ENCODE results near the gene PTPRT.
"Not testable (repeated sequence)": the region's sequence is repeated elsewhere in the genome, so short reads cannot be mapped to it uniquely, and the experiment has no call there.

Gene PTPRT

DNA sequence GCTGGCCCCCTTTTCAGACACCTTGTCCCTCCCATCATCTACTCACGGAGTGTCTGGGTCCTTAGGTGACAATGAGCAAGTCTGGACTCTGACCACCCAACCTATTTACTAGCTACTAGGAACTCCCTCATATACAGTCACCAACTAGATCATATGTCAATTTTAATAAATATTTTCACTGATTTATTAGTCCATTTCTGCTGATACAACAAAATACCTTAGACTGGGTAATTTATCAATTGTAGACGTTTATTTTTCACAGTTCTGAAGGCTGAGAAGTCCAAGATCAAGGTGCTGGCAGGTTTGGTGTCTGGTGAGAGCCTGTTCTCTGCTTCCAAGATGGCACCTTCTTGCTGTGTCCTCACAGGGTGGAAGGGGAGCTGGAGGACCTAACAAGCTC, 229.7 kb downstream of the PTPRT start:
- no peak for DNase-seq

DNA sequence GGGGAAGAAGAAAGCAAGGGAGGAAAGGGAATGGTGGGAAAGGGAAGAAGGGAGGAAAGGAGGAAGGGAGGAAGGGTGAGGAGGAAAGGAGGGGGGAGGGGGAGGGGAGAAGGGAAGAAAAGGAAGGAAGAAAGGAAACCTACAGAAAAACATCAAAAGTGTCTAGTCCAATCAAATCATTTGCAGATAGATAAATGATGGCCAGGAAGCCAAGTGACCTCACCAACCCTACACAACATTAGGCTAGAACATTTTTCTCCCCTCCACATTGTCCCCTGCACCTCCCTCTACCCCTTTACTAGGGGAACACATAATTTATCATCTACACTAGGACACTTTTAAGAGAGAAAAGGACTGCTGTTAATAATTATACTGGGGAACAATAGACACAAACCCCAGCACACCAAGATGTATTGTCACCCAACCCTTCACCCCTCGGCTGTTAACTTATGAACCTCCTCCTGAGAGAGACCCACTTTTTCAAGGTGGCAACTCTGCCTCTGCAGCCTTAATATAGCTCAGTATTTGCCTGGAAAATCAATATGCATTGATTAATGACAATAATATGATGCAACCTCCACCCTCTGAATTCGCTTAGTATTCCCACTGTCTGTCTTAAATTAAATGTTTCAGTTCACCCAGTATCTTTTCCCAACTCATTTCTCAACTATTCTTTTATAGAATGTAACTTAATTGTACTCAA, 231.2 kb downstream of the PTPRT start:
- no peak for DNase-seq

DNA sequence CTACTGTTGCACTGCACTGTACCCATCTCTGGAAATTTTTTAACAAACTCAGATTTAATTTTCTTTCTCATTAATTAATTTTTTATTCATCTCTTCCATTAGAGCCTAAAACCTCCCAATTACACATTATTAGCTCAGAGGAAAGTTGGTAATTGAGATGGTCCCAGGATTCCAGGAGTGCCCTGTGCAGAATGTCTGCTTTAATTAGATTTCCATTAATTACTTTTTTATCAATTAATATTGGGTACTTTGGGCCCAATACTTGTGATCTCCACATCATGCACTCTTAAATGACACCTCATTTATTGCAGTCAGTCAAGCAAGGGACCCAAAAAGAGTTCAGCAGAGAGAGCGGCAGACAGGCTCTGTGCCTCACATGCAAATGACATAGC, 232.0 kb downstream of the PTPRT start:
- DNase-seq: no peak

DNA sequence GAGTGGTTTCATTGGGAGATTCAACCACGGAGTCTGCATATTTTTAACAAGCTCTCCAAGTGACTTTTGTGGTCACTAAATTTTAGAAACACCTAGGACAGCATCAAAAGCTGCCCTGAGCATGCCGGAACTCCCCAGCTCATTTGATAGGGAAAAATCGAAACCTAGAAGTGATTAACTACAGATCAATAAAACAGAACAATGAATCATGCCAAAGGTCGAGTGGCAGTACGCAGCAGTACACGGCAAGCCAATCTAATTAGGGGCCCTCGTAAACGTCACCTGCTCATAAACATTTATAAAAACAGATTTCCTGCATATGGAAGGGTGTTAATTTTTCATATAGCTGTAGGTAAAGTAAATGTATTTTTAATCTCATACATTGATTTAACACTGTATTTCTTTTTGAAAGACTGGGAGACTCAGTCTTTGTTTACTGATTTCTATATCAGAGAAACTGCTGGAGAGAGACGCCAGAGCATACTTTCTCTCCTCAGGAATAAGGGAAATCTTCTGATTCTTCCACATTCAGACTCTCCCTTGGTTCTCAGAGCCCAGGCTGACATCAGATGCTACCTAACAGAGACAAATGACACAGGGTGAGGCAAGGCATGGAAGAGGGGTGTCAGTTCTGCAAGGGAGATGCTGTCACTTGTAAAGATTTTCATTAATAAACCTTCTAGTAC, 232.5 kb downstream of the PTPRT start:
- no peak for DNase-seq

DNA sequence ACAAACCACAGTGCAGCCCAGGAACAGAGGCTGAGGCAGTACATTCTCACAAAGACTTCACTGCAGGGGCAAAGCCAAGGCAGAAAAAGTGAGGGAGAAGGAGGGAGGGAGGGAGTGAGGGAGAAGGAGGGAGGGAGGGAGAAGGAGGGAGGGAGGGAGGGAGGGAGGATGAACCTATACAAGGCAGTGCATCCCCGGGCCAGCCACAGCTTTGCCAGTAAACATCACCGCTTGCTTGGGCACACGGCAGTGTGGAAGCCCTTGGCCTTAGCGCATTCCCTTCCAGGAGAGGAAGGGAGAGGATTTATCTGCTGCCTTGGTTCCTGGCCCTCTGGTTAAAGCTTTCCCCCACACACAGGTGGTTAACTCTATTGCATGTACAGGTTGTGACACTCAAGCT, 234.0 kb downstream of the PTPRT start:
- DNase-seq: no peak

DNA sequence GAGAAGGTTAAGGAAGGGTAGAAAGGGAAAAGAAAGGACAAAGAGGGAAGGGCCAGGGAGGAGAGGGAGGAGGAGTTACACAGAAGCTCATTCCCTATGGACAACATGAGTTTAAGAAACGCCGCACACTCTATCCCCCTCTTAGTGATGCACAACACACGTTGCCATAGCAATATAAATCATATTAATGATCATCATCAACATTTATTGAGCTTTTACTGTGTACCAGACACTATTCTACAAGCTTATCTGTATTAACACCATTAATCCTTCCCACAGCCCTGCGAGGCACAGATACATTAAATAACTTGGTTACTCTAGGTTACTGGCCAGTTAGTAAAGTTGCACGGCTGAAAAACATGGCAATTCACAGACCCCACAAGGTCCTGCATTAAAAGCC, 234.8 kb downstream of the PTPRT start:
- no peak for DNase-seq

DNA sequence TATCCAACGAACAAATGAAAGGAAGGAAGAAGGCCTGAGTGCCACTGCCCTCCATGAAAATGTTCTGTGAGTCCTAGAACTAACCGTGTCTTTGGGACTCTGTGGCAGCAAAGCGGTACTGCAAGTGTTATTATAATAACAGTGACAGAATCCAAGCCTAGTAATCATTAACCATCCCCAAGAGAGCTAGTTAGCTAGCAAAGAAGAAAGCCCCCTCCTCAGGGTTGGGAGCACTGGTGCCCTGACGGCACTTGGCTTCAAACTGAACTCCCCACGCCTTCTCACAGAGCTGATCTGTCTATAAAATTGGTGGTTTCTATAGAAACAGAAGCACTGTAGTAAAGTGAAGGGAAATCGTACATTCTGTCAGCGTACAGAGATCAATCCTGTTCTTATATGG, 239.8 kb downstream of the PTPRT start:
- DNase-seq: no peak

DNA sequence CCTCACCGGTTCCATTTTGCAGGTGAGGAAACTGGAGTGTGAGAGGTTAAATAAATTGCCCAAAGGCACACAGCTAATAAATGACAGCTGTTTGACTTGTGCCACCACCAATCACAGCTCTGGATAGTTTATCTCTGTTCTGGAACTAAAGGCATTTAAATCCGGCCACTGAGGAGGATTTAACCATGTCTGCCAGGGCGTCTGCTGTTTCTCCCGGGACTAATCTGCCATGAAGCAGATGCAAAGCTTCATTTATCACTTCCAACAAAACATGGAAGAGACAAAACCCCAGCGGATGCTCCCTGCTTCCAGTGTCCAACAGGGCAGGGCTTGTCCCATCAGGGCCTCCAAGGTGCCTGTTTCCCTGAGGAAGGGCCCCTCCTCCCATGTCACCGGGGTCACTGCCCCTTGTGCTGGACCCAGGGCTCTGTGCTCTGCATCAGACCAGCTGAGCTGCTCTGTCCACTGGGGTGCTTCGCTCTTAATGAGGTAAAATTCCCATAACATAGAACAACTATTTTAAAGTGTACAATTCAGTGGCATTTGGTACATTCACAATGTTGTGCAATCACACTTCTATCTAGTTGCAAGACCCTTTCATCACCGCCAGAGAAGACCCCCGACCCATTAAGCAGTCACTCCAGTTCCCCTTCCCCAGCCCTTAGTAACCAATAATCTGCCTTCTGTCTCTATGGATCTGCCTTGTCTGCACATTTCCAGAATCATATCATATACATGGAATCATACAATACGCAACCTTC, 244.3 kb downstream of the PTPRT start:
- no peak for DNase-seq

DNA sequence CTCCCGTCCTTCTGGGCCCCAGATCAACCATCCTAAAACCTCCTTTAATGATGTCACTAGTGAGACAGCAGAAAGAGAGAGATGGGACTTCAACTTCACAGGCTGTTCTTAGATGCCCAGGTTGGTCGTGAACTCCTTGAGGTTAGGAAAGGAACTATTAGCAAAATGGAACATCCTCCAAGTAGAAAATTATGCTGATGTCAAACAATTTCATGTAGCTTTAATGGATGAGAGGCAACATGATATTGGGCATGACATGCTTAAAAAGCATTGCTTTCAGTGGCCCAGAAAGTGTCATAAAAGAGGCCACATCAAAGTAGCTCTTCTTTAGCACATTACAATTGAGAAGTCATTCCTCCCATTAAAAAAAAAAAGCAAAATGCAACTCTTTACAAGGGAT, 248.1 kb downstream of the PTPRT start:
- DNase-seq: no peak

DNA sequence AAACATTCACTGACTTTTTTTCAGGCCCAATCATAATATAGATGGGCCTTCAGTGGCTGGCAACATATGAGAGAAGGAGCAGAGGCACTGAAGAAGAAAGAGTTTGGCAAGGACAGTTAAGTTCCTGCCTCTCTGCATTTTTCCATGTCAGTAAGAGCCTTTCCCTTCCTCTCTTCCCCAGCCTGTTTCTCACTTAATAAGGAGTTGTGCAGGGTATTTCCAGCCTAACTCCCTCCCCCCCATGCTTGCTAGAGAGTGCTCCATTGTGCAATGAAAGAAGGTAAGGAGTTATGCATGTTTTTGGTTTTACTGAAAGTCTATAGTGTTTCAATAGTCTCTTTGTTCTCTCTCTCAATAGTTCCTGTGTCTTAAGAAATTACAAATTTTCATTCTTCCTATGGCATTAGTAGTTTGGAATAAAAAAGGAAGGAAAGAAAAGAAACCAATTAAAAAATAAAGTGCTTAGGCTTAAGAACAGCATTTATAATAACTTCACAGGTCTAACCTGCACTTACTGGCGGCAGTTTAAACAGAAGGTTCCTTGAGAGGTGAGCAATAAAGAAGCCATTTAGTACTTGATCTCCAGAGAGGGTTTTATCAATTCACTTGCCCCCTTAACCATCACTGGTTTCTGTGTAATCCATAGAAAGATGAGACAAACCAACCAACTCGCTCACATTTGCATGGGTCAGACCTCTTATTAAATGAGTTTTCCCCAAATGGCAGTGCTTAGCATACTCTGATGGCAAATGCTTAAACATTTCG, 251.1 kb downstream of the PTPRT start:
- no peak for DNase-seq

DNA sequence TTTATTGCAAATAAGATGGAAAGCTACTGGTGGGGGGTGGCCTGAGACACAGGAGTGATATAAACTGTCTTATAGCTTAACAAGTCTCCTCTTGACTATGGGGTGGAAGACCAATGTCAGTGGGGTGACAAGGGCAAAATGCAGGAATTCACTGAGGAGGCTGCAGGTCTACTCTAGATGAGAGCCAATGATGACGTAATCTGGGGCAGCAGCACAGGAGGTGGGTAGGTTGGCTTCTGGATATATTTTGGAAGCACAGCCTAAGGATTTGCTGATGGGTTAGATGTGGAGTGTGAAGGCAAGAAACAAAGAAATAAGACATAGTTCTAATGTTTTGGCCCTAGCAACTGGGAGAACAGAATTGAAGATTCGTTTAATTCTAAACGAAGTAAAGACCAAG, 253.2 kb downstream of the PTPRT start:
- no peak for DNase-seq

DNA sequence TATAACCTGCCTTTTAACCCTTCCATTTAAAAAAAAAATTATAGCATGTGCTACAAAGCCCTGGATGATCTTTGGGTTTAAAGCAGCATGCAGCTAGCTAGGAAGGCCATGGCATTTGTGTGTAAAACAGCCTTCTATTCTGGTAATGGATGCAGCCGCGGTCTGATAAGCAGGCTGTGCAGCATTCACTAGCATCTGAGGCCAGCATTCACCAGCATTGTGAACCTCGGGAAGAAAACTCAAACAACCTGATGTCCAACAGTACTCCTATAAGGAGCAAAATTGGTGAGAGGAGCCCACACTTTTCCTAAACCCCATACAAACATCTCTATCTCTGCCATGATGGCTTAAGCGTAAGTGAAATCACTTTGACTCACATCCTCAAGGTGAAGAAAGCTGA, 265.5 kb downstream of the PTPRT start:
- no peak for DNase-seq

DNA sequence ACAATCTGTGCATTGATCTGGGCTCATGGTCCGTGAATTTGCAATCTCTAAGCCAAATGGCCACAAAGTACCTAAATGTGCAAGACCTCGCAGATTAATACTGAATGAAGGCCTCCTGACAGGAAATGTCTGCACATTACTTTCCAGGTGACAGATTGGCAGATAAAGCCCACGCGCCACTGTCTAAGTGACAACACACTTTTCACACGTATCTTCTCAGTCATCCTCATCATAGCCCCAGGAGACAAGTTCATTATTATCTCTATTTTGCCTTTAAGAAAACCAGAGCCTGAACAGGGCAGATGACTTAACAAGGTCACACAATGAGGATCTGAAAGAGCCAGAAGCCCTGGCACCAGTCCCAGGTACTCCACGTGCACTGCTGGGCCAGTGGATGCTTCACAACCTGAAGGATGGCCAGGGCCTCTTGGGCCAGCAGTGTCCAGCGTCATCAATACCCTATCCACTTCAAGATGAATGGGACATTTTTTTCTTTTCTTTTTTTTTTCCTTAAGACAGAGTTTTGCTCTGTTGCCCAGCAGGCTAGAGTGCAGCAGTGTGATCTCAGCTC, 266.3 kb downstream of the PTPRT start:
- no peak for DNase-seq

DNA sequence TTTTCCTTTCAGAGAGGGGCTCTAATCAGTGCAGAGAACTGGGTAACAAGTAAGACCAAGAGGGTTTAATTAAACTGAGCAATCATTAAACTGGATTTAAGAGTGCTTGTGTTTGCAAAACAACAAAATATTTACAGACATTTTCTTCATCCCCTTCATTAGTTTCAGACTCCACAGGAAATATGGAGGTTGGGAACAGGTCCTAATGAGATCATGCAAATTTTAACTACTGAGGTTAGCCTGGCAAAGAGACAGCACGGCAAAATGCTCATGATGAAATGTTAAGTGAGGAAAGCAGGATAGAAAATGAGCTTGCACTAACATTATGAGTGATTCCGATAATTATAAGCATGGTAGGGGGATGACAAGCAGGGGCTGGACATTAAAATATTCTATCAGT, 268.9 kb downstream of the PTPRT start:
- no peak for DNase-seq

DNA sequence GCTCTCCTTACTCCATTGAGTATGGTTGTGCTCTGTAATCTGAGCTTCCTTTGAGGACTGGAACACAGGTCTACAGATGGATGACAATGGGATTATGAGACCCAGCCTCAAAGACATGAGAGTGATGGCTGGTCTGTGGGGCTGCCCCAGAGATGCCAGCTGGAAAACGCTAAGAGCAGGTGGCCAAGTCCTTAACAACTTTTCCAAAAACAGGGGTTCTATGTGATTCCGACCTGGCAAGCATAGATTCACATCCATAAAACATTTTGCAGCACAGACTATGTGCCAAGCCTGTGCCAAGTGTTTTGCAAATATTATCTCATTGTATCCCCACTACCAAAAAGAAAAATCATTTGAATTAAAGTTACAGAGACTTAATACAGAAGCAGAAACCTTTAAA, 270.4 kb downstream of the PTPRT start:
- DNase-seq: no peak

DNA sequence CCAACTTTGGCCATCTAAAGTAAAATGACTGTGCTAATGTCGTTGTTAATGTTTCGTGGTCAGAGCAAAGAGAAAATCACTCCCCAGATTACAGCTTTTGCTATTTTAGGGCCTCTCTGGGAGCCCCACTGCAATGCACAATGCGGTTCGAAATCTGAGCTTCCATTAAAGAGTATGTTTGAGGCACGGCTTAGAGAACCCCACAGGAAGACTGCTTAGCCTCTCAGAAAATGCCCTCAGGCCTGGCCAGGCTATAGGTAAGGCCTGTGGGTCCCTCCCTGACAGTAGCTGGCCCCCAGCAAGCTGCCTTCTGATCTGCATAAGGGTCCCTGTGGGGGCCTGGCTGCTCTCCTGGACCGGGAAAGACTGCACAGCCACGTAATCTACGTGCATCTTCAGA, 274.6 kb downstream of the PTPRT start:
- no peak for DNase-seq

DNA sequence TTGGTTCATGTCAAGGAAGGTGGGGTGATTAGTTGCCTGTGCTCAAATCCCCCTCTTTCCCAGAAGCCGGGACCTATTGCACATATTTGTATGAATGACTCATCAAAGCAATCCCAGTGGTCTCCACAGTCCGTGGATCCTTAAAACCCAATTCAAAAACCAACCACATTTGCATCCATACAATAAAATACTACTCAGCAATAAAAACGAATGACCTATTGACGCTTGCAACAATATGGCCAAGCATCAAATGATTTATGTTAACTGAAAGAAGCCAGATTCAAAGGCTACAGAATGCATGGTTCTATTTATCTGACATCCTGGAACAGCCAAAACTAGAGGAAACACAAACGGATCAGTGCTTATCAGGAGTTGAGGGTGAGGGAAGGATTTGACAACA, 275.4 kb downstream of the PTPRT start:
- no peak for DNase-seq

DNA sequence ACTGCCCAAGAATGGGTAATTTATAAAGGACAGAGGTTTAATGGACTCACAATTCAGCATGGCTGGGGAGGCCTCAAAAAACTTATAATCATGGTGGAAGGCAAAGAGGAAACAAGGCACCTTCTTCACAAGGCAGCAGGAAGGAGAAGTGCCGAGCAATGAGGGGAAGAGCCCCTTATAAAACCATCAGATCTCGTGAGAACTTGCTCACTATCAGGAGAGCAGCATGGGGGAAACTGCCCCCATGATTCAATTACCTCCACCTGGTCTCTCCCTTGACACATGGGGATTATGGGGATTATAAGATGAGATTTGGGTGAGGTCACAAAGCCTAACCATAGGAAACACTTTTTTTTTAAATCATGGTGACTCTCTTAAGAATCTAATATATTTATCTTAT, 278.9 kb downstream of the PTPRT start:
- not testable (repeated sequence) for DNase-seq

DNA sequence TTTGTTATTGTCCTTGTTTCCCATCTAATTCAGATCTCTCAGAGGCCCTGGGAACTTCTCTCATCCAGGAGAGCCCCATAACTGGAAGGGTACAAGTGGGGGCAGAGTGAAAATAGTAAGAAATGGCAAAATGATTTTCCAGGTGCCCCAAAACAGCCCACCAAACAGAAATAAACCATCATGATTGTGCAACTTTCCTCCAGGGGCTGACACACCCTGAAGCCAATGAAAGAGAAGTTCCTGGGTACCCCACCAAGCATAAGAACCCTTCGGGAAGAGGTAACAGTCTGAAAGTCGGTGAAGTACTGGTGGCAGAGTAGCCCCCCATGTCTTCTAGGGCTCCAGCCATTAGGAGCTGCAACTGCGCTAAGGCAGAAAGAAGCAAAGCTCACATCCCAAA, 282.0 kb downstream of the PTPRT start:
- DNase-seq: no peak

DNA sequence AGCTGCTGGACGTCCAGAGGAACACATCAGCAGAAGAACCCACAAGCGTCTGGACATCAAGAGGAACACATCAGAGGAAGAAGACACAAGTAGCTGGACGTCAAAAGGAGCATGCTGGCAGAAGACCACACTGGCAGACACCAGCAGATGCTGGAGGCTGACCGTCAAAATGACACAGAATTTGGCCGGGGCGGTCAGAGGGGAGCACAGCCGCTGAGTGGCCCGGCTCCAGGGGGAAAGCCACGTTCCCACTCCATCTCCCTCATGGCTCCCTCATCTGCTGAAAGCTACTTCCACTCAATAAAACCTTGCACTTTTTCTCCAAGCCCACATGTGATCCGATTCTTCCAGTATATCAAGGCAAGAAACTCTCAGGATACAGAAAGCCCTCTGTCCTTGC, 283.6 kb downstream of the PTPRT start:
- DNase-seq: no peak

DNA sequence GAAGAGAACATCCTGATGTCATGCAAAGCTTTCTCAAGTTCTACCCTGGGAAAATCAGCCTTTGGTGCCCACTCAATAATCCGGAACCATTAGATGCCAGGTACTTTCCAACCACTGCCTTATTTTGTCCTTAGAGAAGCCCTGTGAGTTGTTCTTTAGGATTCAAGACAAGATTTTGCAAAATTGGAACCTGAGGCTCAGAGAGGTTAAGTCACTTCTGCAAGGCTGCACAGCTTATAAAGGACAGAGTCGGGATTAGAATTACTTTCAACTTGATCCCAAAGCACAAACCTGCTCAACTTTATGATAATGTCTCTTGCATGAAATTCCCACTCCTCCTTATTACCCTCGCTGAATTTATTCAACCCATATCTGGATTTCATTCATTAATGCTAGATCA, 287.2 kb downstream of the PTPRT start:
- no peak for DNase-seq

DNA sequence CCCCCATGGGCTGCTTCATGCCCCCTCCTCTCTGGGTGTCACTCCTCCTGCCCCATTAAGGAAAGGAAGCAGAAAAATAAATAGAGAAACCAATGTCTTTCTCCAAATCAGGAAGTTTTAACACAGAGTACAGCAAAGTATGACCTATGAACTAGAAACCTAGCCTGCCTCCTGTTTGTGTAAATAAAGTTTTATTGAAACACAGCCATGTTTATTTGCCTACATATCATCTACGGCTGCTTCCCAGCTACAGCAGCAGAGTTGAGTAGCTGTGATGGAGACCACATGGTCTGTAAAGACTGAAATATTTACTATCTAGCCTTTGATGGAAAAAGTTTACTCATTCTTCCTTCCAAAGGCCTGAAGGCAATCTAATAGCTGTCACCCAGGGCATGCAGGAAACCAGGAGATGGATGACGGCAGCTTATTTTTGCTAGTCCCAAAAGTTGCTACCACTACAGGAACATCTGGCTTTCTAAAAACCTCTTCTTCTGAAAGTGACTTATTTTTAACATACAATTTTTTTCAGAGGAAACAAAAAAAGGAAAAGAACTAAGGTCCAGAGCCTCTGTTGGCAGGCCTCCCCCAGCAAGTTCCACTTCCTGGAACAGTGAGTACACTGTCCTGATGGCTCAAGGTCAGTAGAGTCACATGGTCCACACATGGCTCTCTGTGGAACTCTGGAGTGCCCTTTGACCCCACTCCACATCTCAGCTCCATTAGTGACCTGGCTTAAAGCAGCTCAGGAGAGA, 287.8 kb downstream of the PTPRT start:
- DNase-seq: no peak
